ENCODE results near the gene KIF12.

KIF12 gene

DNA sequence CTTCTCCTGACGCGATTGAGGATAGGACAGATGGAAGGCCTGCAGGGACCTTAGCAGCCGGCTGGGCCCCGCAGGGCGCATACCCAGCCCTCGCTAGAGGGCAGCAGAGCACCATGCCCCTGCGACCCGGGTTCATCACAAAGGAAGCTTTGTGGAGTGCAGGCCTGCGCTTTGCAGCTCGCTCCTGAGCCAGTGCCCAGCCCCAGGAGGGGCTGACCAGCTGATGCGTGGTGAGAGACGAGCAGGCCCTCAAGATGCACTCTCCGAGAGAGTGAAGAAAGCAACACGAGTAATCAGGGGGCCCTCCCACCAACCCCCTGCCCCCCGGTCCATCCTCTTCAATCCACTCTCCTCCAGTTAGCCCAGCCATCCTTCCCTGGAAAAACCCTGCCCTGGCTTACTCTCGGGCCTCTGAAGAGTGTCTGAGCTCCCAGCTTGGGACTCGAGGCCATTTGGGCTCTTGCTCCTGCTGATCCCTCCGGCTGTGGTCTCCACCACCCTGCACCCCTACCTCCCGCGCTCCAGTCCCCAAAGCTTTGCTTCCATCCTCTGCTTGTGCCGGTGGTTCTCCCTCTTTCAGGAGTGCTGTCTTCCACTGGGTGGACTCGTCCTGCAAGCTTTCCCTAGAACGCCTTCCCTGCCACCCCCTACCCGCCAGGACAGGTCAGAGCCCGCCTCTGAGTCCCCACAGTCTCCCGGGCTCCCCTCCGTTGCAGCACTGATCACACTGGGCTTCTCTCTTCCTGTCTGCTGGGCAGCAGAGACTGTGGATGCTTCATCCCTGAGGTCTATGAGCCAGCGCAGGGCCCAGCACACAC lies 9.1 kb upstream of the KIF12 start:
- H4K20me1 ChIP-seq (ENCODE audit: insufficient read depth, low read length): no peaks in the 10 kb centered on the region
- H3K27ac ChIP-seq (ENCODE audit: low read depth, low read length, poor library complexity, severe bottlenecking): no peak overlapping the region
- H3K27me3 ChIP-seq (ENCODE audit: insufficient read depth, low read length): peaks cover 6% of the 10 kb centered on the region; the same call in 1 of the 2 replicates
- no peak for TF ChIP-seq EZH2 (IDR thresholded peaks at IDR 0.05; ENCODE audit: borderline replicate concordance, low read length)
- TF ChIP-seq, protein P1, sequence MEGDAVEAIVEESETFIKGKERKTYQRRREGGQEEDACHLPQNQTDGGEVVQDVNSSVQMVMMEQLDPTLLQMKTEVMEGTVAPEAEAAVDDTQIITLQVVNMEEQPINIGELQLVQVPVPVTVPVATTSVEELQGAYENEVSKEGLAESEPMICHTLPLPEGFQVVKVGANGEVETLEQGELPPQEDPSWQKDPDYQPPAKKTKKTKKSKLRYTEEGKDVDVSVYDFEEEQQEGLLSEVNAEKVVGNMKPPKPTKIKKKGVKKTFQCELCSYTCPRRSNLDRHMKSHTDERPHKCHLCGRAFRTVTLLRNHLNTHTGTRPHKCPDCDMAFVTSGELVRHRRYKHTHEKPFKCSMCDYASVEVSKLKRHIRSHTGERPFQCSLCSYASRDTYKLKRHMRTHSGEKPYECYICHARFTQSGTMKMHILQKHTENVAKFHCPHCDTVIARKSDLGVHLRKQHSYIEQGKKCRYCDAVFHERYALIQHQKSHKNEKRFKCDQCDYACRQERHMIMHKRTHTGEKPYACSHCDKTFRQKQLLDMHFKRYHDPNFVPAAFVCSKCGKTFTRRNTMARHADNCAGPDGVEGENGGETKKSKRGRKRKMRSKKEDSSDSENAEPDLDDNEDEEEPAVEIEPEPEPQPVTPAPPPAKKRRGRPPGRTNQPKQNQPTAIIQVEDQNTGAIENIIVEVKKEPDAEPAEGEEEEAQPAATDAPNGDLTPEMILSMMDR (IDR thresholded peaks at IDR 0.05; ENCODE audit: low read length): peak; percentile 89
- no peak overlapping the region for H3K4me2 ChIP-seq (ENCODE audit: low read length)
- H2AFZ ChIP-seq (ENCODE audit: low read length): no peak overlapping the region
- H3K9me2 ChIP-seq (ENCODE audit: low read depth, low read length): no peaks in the 10 kb centered on the region
- H3F3A ChIP-seq (ENCODE audit: insufficient read depth, low read length): no peaks in the 10 kb centered on the region
- no peaks in the 10 kb centered on the region for H3K9me3 ChIP-seq (ENCODE audit: low read length)
- H3K4me1 ChIP-seq (ENCODE audit: insufficient read depth, low read length, severe bottlenecking): no peaks in the 10 kb centered on the region
- no peak overlapping the region for H3K9ac ChIP-seq (ENCODE audit: low read length)
- no peaks in the 10 kb centered on the region for H3K36me3 ChIP-seq (ENCODE audit: insufficient read depth, low read length)
- H3K4me3 ChIP-seq (ENCODE audit: low read depth, low read length, poor library complexity, severe bottlenecking): no peak overlapping the region
- H3K79me2 ChIP-seq (ENCODE audit: insufficient read depth, low read length): no peaks in the 10 kb centered on the region

DNA sequence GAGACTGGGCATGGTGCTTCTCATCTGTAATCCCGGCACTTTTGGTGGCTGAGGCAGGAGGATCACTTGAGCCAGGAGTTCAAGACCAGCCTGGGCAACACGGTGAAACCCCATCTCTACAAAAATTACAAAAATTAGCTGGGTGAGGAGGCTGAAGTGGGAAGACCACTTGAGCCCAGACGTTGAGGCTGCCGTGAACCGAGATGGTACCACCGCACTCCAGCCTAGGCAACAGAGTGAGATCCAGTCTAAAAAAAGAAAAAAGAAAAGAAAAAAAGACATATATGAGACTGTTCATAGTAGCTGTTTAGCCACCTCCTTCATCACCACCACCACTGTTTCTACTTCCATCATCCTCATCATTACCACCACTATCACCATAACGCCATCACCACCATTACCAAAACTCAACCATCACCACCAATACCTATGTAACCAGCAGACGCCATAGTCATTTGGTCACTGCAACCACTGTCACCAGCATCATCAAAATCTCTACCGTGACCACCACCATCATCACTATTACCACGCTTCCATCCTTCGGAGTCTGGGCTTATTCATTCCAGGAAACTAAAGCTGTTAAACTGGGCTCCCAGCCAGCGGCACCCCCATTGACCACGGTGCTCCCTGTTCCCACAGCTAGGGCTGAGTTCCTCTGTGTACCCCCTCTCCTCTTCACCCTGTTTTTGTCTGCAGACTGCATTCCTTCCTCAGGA lies 8.4 kb upstream of the KIF12 start:
- H3K27me3 ChIP-seq (ENCODE audit: insufficient read depth, low read length): peaks cover 6% of the 10 kb centered on the region; the same call in 1 of the 2 replicates
- no peak overlapping the region for H3K9ac ChIP-seq (ENCODE audit: low read length)
- no peak overlapping the region for H3K4me2 ChIP-seq (ENCODE audit: low read length)
- no peaks in the 10 kb centered on the region; the same call in 1 of the 2 replicates for H3K9me3 ChIP-seq (ENCODE audit: low read length)
- H3K79me2 ChIP-seq (ENCODE audit: insufficient read depth, low read length): no peaks in the 10 kb centered on the region
- no peaks in the 10 kb centered on the region for H4K20me1 ChIP-seq (ENCODE audit: insufficient read depth, low read length)
- TF ChIP-seq, protein P1 (IDR thresholded peaks at IDR 0.05; ENCODE audit: low read length): no peak
- TF ChIP-seq EZH2 (IDR thresholded peaks at IDR 0.05; ENCODE audit: borderline replicate concordance, low read length): no peak
- H3K4me3 ChIP-seq (ENCODE audit: low read depth, low read length, poor library complexity, severe bottlenecking): no peak overlapping the region
- no peaks in the 10 kb centered on the region for H3F3A ChIP-seq (ENCODE audit: insufficient read depth, low read length)
- no peaks in the 10 kb centered on the region for H3K4me1 ChIP-seq (ENCODE audit: insufficient read depth, low read length, severe bottlenecking)
- no peak overlapping the region for H3K27ac ChIP-seq (ENCODE audit: low read depth, low read length, poor library complexity, severe bottlenecking)
- H3K9me2 ChIP-seq (ENCODE audit: low read depth, low read length): no peaks in the 10 kb centered on the region
- H3K36me3 ChIP-seq (ENCODE audit: insufficient read depth, low read length): no peaks in the 10 kb centered on the region
- no peak overlapping the region for H2AFZ ChIP-seq (ENCODE audit: low read length)

DNA sequence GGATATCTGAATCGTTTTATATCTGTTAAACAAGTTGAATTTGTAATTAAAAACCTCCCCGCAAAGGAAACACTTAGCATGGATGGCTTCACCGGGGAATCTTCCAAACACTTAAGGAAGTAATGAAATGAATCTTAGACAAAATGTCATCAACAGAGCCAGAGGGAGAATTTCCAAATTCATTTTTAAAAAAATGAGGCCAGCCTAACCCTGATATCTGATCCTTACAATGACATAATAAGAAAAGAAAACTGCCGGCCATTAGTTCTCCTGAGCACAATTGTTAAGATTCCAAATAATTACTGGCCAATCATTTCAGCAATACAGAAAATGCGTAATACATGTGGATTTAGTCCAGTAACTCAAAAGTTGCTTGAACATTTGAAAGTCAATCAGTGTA lies 6.1 kb upstream of the KIF12 start:
- H3K79me2 ChIP-seq (ENCODE audit: insufficient read depth, low read length): no peaks in the 10 kb centered on the region
- H3K4me3 ChIP-seq (ENCODE audit: low read depth, low read length, poor library complexity, severe bottlenecking): no peak overlapping the region
- H3K36me3 ChIP-seq (ENCODE audit: insufficient read depth, low read length): no peaks in the 10 kb centered on the region
- H4K20me1 ChIP-seq (ENCODE audit: insufficient read depth, low read length): no peaks in the 10 kb centered on the region
- H3K27me3 ChIP-seq (ENCODE audit: insufficient read depth, low read length): peaks cover 6% of the 10 kb centered on the region; the same call in 1 of the 2 replicates
- no peaks in the 10 kb centered on the region for H3K4me1 ChIP-seq (ENCODE audit: insufficient read depth, low read length, severe bottlenecking)
- no peak overlapping the region for H3K4me2 ChIP-seq (ENCODE audit: low read length)
- H3F3A ChIP-seq (ENCODE audit: insufficient read depth, low read length): no peaks in the 10 kb centered on the region
- TF ChIP-seq EZH2 (IDR thresholded peaks at IDR 0.05; ENCODE audit: borderline replicate concordance, low read length): no peak
- TF ChIP-seq, protein P1 (IDR thresholded peaks at IDR 0.05; ENCODE audit: low read length): no peak
- no peaks in the 10 kb centered on the region for H3K9me2 ChIP-seq (ENCODE audit: low read depth, low read length)
- H3K9ac ChIP-seq (ENCODE audit: low read length): no peak overlapping the region
- H3K9me3 ChIP-seq (ENCODE audit: low read length): no peaks in the 10 kb centered on the region; the same call in 1 of the 2 replicates
- no peak overlapping the region for H2AFZ ChIP-seq (ENCODE audit: low read length)
- H3K27ac ChIP-seq (ENCODE audit: low read depth, low read length, poor library complexity, severe bottlenecking): no peak overlapping the region
